ENCODE results near the gene SPAG7. TPM values are rescaled to one million over a fixed set of nuclear protein-coding genes. Genes with fewer than 3 reads are reported as not detected.

Gene SPAG7
- total RNA-seq, 2 donors from 2014 or later, result 140 to 158 TPM

DNA sequence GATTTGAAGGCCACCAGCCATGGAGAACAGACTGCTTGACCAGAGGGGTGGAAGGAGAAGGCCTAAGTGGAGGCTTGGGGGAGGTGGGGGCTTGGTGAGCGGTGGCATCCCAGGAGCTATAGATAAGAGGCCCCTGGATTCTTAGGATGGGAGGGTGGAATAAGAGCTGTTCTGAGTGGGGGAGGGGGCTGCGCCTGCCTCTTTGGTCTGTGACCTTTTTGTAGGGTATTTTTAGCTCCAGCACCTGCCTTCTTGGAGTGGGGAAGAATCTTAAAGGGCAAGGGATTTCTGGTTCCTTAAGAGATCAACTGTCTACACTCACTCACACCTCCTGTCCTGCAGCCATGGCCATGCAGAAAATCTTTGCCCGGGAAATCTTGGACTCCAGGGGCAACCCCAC is 16.1 kb downstream of the SPAG7 start:
- ATAC-seq (replicated peaks in 1 of 2) (no peak), DNase-seq (no peak)
- Mint-ChIP-seq H3K4me1 (ENCODE audit: low read depth) (peaks cover 29% of the 10 kb centered on the region), H3K27ac (peak overlapping the region; percentile 95), H3K4me3 (peak overlapping the region; percentile 89 to 90), H3K9me3 (no peaks in the 10 kb centered on the region), H3K27me3 (ENCODE audit: low read depth) (no peaks in the 10 kb centered on the region), H3K36me3 (ENCODE audit: insufficient read depth in 2 of 2) (peaks cover 7 to 11% of the 10 kb centered on the region in 2 donors)

- Mint-ChIP-seq H3K36me3 (ENCODE audit: insufficient read depth in 2 of 2) (peaks cover 11 to 16% of the 10 kb centered on the region in 2 donors), H3K27ac (peak within 1 kb of the TSS; percentile 95), H3K4me3 (peak within 1 kb of the TSS; percentile 89 to 90), H3K4me1 (ENCODE audit: low read depth) (peaks cover 29% of the 10 kb centered on the region), H3K9me3 (no peaks in the 10 kb centered on the region), H3K27me3 (ENCODE audit: low read depth) (no peaks in the 10 kb centered on the region)
- DNase-seq (no peak), ATAC-seq (replicated peaks in 1 of 2) (no peak)
Measured at GRCh38 chr17:4950746-4951204, 16.8 kb downstream of the SPAG7 start, which contains the start of gene ENO3. ENO3 (plus strand) TSS chr17:4951119; CDS start chr17:4951830, 711 bp downstream.

GRCh38 chr17:4950075-4950745 is 17.4 kb downstream of the SPAG7 start:
- peak; percentile 43 to 59 for DNase-seq
- Mint-ChIP-seq H3K36me3 (ENCODE audit: insufficient read depth in 2 of 2) (peaks cover 16 to 22% of the 10 kb centered on the region in 2 donors), H3K9me3 (no peaks in the 10 kb centered on the region), H3K4me3 (peak overlapping the region; percentile 89 to 90), H3K27me3 (ENCODE audit: low read depth) (no peaks in the 10 kb centered on the region), H3K27ac (peak overlapping the region; percentile 95), H3K4me1 (ENCODE audit: low read depth) (peaks cover 35% of the 10 kb centered on the region)
- peak; percentile 17 to 25 for ATAC-seq (replicated peaks in 1 of 2)

- peak; percentile 81 to 86 for DNase-seq
- Mint-ChIP-seq H3K36me3 (ENCODE audit: insufficient read depth in 2 of 2) (peaks cover 18 to 28% of the 10 kb centered on the region in 2 donors), H3K27me3 (ENCODE audit: low read depth) (no peaks in the 10 kb centered on the region), H3K9me3 (no peaks in the 10 kb centered on the region), H3K4me3 (peak overlapping the region; percentile 93 to 98), H3K27ac (no peak overlapping the region), H3K4me1 (ENCODE audit: low read depth) (peaks cover 42% of the 10 kb centered on the region)
- ATAC-seq (replicated peaks in 1 of 2), result peak; percentile 39 to 43
Measured at GRCh38 chr17:4949321-4950074, 18.1 kb downstream of the SPAG7 start.

- peak; percentile 86 to 89 for DNase-seq
- peak; percentile 55 to 58 for ATAC-seq (replicated peaks in 1 of 2)
- Mint-ChIP-seq H3K36me3 (ENCODE audit: insufficient read depth in 2 of 2) (peaks cover 23 to 32% of the 10 kb centered on the region in 2 donors), H3K27ac (peak overlapping the region; percentile 93), H3K27me3 (ENCODE audit: low read depth) (no peaks in the 10 kb centered on the region), H3K9me3 (no peaks in the 10 kb centered on the region), H3K4me1 (ENCODE audit: low read depth) (peaks cover 48% of the 10 kb centered on the region), H3K4me3 (peak overlapping the region; percentile 93 to 98)
Measured at GRCh38 chr17:4948931-4949320, 18.7 kb downstream of the SPAG7 start.

GRCh38 chr17:4948166-4948930 is 19.3 kb downstream of the SPAG7 start, which contains the start of gene PFN1:
PFN1 (minus strand) TSS chr17:4948530; CDS start chr17:4948394, 136 bp downstream.
- Mint-ChIP-seq H3K4me1 (ENCODE audit: low read depth) (peaks cover 53% of the 10 kb centered on the region), H3K36me3 (ENCODE audit: insufficient read depth in 2 of 2) (peaks cover 22 to 36% of the 10 kb centered on the region in 2 donors), H3K9me3 (no peaks in the 10 kb centered on the region), H3K4me3 (peak within 1 kb of the TSS; percentile 93 to 98), H3K27me3 (ENCODE audit: low read depth) (no peaks in the 10 kb centered on the region), H3K27ac (peak within 1 kb of the TSS; percentile 93)
- DNase-seq (peak; percentile 89 to 92), ATAC-seq (replicated peaks in 1 of 2) (peak; percentile 35 to 38)

- ATAC-seq (replicated peaks in 1 of 2), result peak; percentile 29 to 36
- no peaks in the 10 kb centered on the region for H3K27me3 Mint-ChIP-seq (ENCODE audit: low read depth)
- peak; percentile 79 to 84 for DNase-seq
- peak overlapping the region; percentile 93 to 98 for H3K4me3 Mint-ChIP-seq
- H3K9me3 Mint-ChIP-seq, result no peaks in the 10 kb centered on the region
- H3K36me3 Mint-ChIP-seq (ENCODE audit: insufficient read depth in 2 of 2), result peaks cover 28 to 40% of the 10 kb centered on the region in 2 donors
- peaks cover 61% of the 10 kb centered on the region for H3K4me1 Mint-ChIP-seq (ENCODE audit: low read depth)
- H3K27ac Mint-ChIP-seq, result peak overlapping the region; percentile 91
Measured at GRCh38 chr17:4947411-4948165, 20.0 kb downstream of the SPAG7 start.

GRCh38 chr17:4947010-4947410 is 20.6 kb downstream of the SPAG7 start:
- no peaks in the 10 kb centered on the region for H3K9me3 Mint-ChIP-seq
- ATAC-seq (replicated peaks in 1 of 2) (no peak), DNase-seq (peak in 1 of 2 donors; percentile 32)
- H3K27me3 Mint-ChIP-seq (ENCODE audit: low read depth), result no peaks in the 10 kb centered on the region
- H3K4me3 Mint-ChIP-seq, result peak overlapping the region; percentile 93 to 98
- H3K4me1 Mint-ChIP-seq (ENCODE audit: low read depth), result peaks cover 67% of the 10 kb centered on the region
- H3K36me3 Mint-ChIP-seq (ENCODE audit: insufficient read depth in 2 of 2), result peaks cover 29 to 40% of the 10 kb centered on the region in 2 donors
- H3K27ac Mint-ChIP-seq, result peak overlapping the region; percentile 95

- Mint-ChIP-seq H3K9me3 (no peaks in the 10 kb centered on the region), H3K36me3 (ENCODE audit: insufficient read depth in 2 of 2) (peaks cover 32 to 46% of the 10 kb centered on the region in 2 donors), H3K27me3 (ENCODE audit: low read depth) (no peaks in the 10 kb centered on the region), H3K4me1 (ENCODE audit: low read depth) (peaks cover 68% of the 10 kb centered on the region), H3K4me3 (peak overlapping the region; percentile 93 to 98), H3K27ac (peak overlapping the region; percentile 95)
- no peak for DNase-seq
- no peak for ATAC-seq (replicated peaks in 1 of 2)
Measured at GRCh38 chr17:4946312-4946976, 21.2 kb downstream of the SPAG7 start.

DNA sequence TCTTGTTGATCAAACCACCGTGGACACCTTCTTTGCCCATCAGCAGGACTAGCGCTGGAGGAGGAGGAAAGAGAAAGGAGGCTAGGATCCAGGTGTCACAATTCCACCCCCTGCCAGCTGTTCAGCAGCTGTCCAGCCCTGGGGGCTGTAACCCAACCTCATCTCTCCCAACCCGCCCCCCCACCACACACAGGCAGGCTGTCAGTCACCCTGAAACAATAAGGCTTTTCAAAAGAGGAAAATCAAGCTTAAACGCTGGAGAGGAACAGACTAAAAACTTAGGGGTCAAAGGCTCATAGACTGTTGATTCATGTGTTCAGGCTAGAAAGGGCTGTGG is 21.7 kb downstream of the SPAG7 start:
- Mint-ChIP-seq H3K4me3 (peak overlapping the region; percentile 93 to 98), H3K9me3 (no peaks in the 10 kb centered on the region), H3K4me1 (ENCODE audit: low read depth) (peaks cover 68% of the 10 kb centered on the region), H3K27me3 (ENCODE audit: low read depth) (no peaks in the 10 kb centered on the region), H3K36me3 (ENCODE audit: insufficient read depth in 2 of 2) (peaks cover 35 to 51% of the 10 kb centered on the region in 2 donors), H3K27ac (peak overlapping the region; percentile 95)
- no peak for ATAC-seq (replicated peaks in 1 of 2)
- no peak for DNase-seq

DNA sequence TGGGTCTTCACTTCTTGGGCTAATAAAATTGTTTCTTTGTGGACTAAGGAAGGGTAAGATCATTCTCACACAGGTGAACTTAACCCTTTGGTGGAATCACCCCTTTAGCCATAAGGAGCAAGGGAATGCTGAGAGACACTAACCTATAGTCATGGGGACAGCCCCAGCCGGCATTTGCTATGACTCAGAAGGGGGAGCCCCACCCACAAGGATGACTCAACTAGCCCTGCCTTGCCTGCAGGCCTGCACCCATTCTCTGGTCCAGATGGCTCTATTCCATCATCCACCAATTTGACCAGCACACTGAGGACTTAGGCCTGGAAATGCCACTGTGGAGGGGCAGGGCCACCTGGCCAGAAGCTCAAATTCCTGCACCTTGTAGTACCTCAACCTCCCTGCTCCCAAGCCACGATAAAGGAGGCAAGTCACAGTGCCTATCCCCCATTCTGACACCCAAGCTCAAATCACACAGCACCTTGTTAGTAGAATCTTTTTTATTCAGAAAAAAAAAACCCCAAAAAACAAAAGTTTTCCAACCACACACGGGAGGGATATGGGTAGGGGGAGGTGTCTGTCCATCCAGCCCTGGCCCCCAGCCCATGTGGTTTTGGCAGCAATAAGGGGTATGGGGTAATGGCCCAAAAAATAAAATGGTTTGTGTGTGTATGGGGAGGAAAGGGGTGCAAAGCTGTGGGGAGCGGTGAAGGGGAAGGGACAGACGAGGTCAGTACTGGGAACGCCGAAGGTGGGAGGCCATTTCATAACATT is 22.3 kb downstream of the SPAG7 start:
- peaks cover 63% of the 10 kb centered on the region for H3K4me1 Mint-ChIP-seq (ENCODE audit: low read depth)
- peak overlapping the region; percentile 94 for H3K27ac Mint-ChIP-seq
- no peaks in the 10 kb centered on the region for H3K27me3 Mint-ChIP-seq (ENCODE audit: low read depth)
- H3K9me3 Mint-ChIP-seq, result no peaks in the 10 kb centered on the region
- DNase-seq (peak; percentile 90 to 93), ATAC-seq (replicated peaks in 1 of 2) (peak; percentile 44 to 54)
- H3K36me3 Mint-ChIP-seq (ENCODE audit: insufficient read depth in 2 of 2), result peaks cover 37 to 55% of the 10 kb centered on the region in 2 donors
- H3K4me3 Mint-ChIP-seq, result peak overlapping the region; percentile 93 to 98

Measured in activated T-cell treated with anti-CD3 and anti-CD28 coated beads, Interleukin-2, amount 50 U/mL, for 72 hours (primary cell).